Suppressor macrophage (primary cell): ENCODE measurements around the gene KRTAP22-2.

Experiments
- DNase-seq, 4 experiments: peaks; one replicate each; pipeline ENCODE4 v3.0.0-alpha.2; 2020 to 2022
- total RNA-seq, 17 experiments: gene quantifications; one replicate each; lab custom pipeline; 2026; ENCODE audit warnings: mixed read lengths in 6 of 17, inconsistent platforms in 3 of 17; lab: John Stamatoyannopoulos, UW

KRTAP22-2 gene
- 0 to 0.22 (median 0) reads per million in 17 experiments for total RNA-seq

- no peak for DNase-seq
These were observed at the start of gene KRTAP22-2 for GRCh38 chr21:30590297-30590696. Gene KRTAP22-2 (minus strand): TSS chr21:30590397.

- DNase-seq = no peak
These were observed 48.5 kb upstream of the KRTAP22-2 start for GRCh38 chr21:30638686-30639085.

- DNase-seq = no peak
These were observed 44.7 kb upstream of the KRTAP22-2 start, which contains the start of gene KRTAP20-2 for GRCh38 chr21:30634906-30635305. Gene KRTAP20-2 (plus strand): TSS chr21:30635206. CDS start chr21:30635264, 58 bp downstream.

GRCh38 chr21:30629200-30629599, 39.0 kb upstream of the KRTAP22-2 start:
- no peak for DNase-seq

- no peak for DNase-seq
These were observed 37.9 kb upstream of the KRTAP22-2 start for GRCh38 chr21:30628109-30628508.

- no peak for DNase-seq
These were observed 35.4 kb upstream of the KRTAP22-2 start for GRCh38 chr21:30625449-30626165.

- DNase-seq = no peak
These were observed 33.2 kb upstream of the KRTAP22-2 start for GRCh38 chr21:30623362-30623761.

GRCh38 chr21:30620522-30620921, 30.3 kb upstream of the KRTAP22-2 start, which contains the start of gene KRTAP20-4:
Gene KRTAP20-4 (plus strand): TSS chr21:30620627.
- no peak for DNase-seq

GRCh38 chr21:30620080-30620479, 29.9 kb upstream of the KRTAP22-2 start:
- DNase-seq = no peak

- no peak for DNase-seq
These were observed 25.9 kb upstream of the KRTAP22-2 start, which contains the start of gene KRTAP20-1 for GRCh38 chr21:30616125-30616524. Gene KRTAP20-1 (plus strand): TSS chr21:30616425. CDS start chr21:30616455, 30 bp downstream.

GRCh38 chr21:30615199-30615598, 25.0 kb upstream of the KRTAP22-2 start:
- no peak for DNase-seq

GRCh38 chr21:30613836-30614235, 23.6 kb upstream of the KRTAP22-2 start, which contains the start of gene KRTAP6-1:
Gene KRTAP6-1 (minus strand): TSS chr21:30613930. CDS start chr21:30613904, 26 bp downstream.
- DNase-seq = no peak

- DNase-seq = no peak
These were observed 21.9 kb upstream of the KRTAP22-2 start for GRCh38 chr21:30612132-30612531.

GRCh38 chr21:30605968-30606367, 15.8 kb upstream of the KRTAP22-2 start:
- no peak for DNase-seq

- no peak for DNase-seq
These were observed 10.6 kb upstream of the KRTAP22-2 start, which contains the start of gene KRTAP22-1 for GRCh38 chr21:30600787-30601186. Gene KRTAP22-1 (plus strand): TSS chr21:30601087.

GRCh38 chr21:30598802-30599201, 8.6 kb upstream of the KRTAP22-2 start, which contains the start of gene KRTAP6-2:
Gene KRTAP6-2 (minus strand): TSS chr21:30598902. CDS start chr21:30598874, 28 bp downstream.
- no peak for DNase-seq

- no peak for DNase-seq
These were observed 1.9 kb upstream of the KRTAP22-2 start, which contains the start of gene KRTAP6-3 for GRCh38 chr21:30592140-30592539. Gene KRTAP6-3 (plus strand): TSS chr21:30592440. CDS start chr21:30592446, 6 bp downstream.

GRCh38 chr21:30582870-30583269, 7.3 kb downstream of the KRTAP22-2 start:
- DNase-seq = no peak

- no peak for DNase-seq
These were observed 10.1 kb downstream of the KRTAP22-2 start for GRCh38 chr21:30580132-30580531.

GRCh38 chr21:30579346-30579745, 10.9 kb downstream of the KRTAP22-2 start:
- DNase-seq = no peak

- no peak for DNase-seq
These were observed 12.4 kb downstream of the KRTAP22-2 start for GRCh38 chr21:30577766-30578165.

- DNase-seq = no peak
These were observed 22.6 kb downstream of the KRTAP22-2 start for GRCh38 chr21:30567617-30568016.

- no peak for DNase-seq
These were observed 26.6 kb downstream of the KRTAP22-2 start for GRCh38 chr21:30563630-30564029.

- DNase-seq = no peak
These were observed 27.1 kb downstream of the KRTAP22-2 start for GRCh38 chr21:30563072-30563471.
